ENCODE measurements around the gene CDK15.

The CDK15 gene

DNA sequence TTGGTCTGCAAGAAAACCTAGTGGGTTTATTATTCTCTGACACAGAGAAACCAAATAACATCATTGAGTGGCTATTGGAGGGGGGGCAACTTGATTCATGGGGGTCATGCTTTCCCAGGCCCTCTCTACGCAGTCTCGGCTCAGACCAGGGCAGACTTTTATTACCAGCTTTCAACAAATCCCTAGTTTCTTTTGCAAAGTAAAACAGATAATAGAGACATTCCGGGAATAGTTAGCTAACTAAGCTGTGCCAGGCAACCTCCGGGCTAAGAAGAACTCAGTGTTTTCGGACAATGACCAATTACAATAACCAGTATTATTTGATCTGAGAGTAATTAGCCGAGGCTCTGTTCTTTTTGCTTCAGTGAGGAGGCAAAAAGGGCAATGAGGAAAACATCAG is 66.3 kb downstream of the CDK15 start:
- no peak for DNase-seq (ENCODE audit: low spot score)

DNA sequence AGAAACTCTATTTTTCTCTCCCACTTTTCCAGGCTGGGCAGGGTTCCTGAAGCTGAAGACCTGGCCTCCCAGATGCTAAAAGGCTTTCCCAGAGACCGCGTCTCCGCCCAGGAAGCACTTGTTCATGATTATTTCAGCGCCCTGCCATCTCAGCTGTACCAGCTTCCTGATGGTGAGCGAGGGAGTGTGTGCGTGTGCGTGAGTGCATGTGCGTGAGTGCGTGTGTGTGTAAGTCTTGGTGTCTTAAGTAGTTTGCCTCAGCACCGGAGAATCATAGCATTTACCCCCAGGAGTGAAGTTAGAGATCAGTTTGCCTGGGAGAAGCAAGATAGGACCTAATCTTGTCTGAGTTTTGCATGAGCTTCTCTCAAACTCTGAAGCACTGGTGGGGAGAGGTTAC is 73.7 kb downstream of the CDK15 start:
- no peak for DNase-seq (ENCODE audit: low spot score)

DNA sequence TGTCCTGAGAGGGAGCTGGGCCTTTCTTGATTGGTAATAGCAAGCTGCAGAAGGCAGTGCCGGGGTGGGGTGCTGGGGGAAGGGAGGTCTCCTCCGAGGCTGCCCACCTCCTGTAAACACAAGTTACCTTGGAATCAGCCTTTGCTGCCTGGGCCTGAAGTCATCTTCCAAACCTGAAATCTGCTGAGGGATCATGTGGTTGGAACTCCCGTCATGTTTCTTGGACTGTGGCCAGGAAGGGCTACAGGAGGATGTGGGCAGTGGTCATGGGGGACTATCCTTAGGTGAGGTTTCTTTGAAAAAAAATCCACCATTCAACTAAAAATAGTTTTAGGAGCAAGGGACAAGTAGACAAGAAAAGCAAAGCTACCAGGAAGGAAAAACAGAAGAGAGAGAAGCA is 74.2 kb downstream of the CDK15 start:
- no peak for DNase-seq (ENCODE audit: low spot score)

DNA sequence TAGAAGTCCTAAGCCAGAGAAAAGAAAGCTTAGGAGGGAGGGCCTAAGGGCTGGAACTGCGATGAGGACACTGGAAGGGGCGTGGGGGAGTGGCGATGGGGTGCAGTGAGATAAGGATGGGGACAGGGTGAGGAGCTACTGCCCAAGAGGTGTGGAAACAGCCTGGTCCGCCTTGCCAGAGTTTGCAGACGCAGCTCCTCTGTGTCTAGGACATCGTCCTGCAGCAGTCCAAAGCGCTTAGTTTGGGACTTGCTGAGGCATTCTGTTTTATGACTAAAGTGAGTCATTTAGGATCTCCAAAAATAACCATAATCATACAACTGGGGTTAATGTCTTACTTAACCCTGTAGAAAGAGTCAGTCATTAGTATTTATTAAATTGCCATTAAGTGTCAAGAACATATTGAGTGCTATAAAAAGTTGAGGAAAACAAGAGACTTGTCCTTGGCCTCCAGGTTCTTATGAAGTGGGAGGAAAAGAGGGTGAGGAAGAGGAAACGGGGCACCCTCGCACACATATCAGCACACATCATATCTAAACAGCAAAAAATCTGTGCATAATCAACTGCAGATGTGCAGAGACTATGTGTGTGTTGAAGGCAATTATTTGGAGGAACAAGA is 74.8 kb downstream of the CDK15 start:
- DNase-seq (ENCODE audit: low spot score), result no peak

GRCh38 chr2:201881741-201882140 is 75.4 kb downstream of the CDK15 start:
- DNase-seq (ENCODE audit: low spot score), result no peak

DNA sequence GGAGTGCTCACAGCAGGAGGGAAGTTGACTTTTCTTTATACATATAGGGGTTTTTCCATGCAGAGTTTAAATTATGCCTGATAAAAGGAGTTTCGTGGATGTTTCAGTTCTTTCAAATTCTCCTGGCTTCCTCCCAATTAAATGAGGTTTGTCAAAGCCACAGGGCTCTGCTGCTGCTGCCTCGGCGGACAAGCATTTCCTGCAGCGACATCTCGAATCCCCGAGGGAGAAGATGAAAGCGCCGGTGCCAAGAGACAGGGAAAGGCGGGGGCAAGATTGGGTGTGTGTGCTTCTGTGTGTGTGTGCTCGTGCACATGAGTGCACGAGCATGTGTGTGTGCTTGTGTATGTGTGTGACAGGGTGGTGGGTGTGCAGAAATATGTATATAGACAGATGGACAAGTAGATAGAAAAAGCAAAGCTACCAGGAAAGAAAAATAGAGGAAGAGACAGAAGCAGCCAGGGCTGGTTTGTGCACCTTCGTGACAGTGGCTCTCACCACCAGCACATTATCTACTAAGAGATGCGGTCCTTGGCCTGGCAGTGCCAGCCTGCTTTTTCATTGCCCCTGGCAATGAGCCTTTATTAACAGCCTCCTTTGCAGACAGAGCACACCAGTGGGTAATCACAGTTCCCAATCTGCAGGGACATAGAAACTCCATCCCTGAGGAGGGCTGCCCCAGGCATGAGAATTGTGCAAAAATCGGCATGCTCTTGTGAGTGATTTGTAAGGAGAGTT is 76.2 kb downstream of the CDK15 start:
- DNase-seq (ENCODE audit: low spot score), result no peak

- DNase-seq (ENCODE audit: low spot score), result peak; percentile 72
These were observed 77.5 kb downstream of the CDK15 start for GRCh38 chr2:201883606-201884369.

GRCh38 chr2:201886504-201886903 is 80.2 kb downstream of the CDK15 start:
- no peak for DNase-seq (ENCODE audit: low spot score)

DNA sequence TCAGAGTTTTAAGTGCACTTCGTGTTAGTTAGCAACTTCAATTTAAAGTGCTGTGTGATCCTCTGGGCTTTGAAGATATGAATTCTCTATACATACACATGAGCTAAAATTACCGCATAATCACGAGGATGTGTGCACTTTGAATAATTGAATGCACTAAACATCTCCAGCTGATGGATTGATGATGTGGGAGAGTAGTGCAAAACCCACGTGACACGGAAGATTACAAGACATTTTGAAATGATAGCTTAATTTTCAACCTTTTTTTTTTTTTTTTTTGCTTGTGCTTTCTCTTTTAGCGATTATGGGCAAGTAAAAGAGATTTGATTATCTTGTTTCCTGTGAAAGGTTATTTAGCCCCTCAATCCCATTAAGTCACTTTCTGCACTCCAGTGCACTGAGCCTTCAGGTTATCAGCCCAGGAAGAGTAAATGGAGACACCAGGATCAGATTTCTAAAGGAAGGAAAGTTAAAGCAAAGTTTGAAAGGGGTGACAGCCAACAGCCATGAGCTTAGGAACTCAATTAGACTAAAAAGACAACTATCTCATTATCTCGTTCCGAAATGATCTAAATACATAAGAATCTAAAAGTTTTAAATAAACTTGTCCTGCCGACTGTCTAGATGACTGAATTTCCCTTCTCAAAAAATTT is 81.6 kb downstream of the CDK15 start:
- DNase-seq (ENCODE audit: low spot score), result no peak

DNA sequence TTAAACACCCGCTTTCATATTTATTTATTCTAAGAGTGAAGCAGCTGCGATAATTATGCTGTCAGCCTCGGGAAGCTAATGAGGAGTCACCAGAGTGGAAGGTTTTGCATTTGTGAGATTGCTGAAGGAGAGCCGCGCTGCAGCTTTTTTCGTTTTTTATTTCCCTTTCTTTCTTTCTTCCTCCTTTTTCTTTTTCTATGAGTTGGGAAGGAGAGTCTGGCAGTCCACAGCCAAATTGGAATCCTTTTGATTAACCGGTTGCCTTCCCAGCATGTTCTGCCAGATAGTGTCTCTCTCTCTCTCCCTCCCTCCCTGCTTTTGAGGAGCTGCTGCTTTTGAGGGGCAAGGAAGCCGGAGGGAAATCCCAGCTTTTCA is 82.1 kb downstream of the CDK15 start:
- no peak for DNase-seq (ENCODE audit: low spot score)

- DNase-seq (ENCODE audit: low spot score), result no peak
These were observed 84.1 kb downstream of the CDK15 start for GRCh38 chr2:201890453-201890852.

DNA sequence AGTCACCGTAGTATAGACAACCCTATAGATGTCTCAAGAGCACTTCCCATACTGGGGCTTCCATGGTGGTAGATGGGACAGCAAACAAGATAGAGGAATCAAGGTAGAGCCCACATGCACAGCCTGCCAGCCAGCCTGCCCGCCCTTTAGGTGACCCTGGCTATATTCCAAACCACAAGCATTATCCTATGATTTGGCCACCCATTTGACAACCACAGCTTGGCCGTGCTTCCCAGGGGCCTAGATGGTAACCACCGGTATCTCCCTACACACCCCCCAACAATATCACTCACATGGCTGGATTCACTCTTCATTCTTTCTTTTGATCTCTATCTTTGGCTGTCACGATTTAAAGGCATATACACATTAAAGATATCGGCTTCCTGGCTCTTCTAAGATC is 85.3 kb downstream of the CDK15 start:
- no peak for DNase-seq (ENCODE audit: low spot score)

- no peak for DNase-seq (ENCODE audit: low spot score)
These were observed 86.2 kb downstream of the CDK15 start for GRCh38 chr2:201892516-201892915.

DNA sequence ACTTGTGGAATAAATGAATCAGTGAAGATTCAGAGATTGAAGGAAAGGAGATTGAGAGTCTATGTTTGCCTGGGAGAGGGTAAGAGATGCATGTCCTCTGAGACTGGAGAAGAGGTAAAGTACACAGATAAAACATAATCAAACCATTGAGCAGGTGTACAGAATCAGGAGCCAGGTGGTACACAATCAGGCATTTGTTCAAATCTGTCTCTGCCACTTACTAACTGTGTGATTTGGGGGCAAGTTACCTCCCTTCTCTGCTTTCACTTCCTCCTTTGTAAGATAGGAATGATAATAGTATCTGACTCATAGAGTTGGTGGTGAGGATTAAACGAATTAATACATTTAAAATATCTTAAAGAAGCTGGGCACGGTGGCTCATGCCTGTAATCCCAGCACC is 94.0 kb downstream of the CDK15 start:
- DNase-seq (ENCODE audit: low spot score), result no peak

DNA sequence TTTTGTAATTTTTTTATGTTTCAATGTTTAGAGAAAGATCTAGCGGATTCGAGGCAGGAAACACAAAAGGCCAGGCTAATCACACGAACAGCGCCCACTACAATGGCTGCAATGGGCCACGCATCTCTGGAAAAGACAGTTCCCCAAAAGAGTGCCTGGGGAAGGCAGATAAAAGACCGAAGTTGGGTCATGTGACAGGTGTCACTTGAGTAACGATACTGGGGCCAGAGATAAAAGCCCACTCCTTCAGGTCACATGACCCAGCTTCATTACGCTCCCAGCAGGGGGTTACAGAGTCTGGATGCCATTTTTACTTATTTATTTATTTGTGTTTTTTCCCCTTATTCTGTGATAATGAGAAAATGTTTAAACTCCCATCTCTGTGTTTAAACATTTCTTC is 95.4 kb downstream of the CDK15 start:
- DNase-seq (ENCODE audit: low spot score), result no peak

- DNase-seq (ENCODE audit: low spot score), result no peak
These were observed 98.4 kb downstream of the CDK15 start for GRCh38 chr2:201904538-201905420.

DNA sequence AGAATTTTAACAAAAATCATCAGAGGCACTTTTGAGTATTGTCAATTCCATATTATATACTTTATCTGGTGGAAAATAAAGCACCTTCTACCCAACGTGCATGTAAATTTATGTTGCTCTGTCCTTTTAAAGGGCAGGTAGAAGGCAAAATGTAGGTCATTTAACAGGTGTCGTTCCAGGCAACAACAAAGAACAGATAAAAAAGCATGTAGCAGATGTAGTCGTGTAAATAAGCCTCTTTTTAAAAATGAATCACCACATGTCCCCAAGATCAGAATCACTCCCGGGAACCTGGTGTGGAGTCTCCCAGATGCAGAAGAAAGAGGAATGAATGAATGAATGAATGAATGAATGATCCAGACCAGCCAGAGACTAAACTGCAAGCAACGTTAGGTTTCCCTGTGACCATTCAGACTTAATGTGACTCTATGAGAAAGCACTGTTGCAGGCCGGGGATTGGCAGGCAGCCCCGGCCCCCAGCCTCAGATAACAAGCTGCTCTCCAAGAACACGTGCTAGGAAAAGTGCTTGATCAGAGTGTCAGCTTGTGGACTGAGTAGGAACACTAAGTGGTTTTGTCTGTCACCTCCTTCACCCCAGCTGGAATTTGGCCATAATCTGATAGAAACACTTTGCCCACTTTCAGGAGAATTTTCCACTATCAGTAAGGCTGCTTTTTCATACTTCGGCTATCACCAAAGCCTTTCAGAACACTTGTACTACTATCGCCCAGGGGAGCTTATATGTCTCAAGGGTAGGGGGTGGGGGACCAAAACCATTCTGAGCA is 100.6 kb downstream of the CDK15 start:
- DNase-seq (ENCODE audit: low spot score), result no peak

- DNase-seq (ENCODE audit: low spot score), result no peak
These were observed 101.2 kb downstream of the CDK15 start for GRCh38 chr2:201907563-201907881.

DNA sequence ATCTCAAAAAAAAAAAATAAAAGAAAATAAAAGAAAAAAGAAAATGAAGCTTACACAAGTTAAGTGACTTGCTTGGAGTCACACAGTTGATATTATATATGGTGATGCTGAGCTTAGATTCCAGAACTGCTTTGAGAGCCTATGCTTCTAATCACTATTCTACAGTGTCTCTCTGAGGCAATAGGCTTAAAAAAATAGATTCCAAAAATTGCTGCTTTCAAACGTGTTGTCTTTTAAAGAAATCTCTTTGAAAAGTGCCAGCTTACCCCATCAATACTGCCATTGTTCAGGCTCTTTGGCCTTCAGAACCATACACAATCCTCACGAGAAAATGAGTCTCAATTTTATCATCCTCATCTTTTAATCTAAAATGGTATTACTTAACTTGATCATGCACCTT is 102.6 kb downstream of the CDK15 start:
- DNase-seq (ENCODE audit: low spot score), result no peak

DNA sequence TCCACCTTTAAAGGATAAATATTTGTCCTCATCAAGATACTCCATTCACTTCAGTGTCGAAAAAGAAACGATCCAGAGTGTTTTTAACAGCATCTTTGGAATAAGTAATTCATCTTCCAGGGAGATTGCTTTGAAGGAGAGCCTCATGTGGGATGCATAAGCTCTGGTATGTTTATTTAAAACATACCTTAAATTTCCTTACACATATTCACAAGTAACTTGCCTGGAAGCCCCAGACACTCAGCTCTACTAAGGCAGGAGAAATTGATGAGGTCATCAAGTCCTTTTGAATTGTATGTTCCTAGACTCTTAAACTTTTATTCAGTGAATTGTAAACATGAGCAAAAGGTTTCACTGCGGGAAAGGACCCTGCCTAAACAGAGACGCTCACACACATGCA is 103.0 kb downstream of the CDK15 start:
- DNase-seq (ENCODE audit: low spot score), result no peak

- no peak for DNase-seq (ENCODE audit: low spot score)
These were observed 103.6 kb downstream of the CDK15 start for GRCh38 chr2:201909961-201910361.

All from left forelimb (tissue), 1 donor.